Measurements from ENCODE around the gene CTNND2. TPM values are rescaled to one million over a fixed set of nuclear protein-coding genes. Genes with fewer than 3 reads are reported as not detected.

CTNND2 gene
- total RNA-seq, 4 donors from 2014 or later: 0.22 to 2.8 (median 0.39) TPM

DNA sequence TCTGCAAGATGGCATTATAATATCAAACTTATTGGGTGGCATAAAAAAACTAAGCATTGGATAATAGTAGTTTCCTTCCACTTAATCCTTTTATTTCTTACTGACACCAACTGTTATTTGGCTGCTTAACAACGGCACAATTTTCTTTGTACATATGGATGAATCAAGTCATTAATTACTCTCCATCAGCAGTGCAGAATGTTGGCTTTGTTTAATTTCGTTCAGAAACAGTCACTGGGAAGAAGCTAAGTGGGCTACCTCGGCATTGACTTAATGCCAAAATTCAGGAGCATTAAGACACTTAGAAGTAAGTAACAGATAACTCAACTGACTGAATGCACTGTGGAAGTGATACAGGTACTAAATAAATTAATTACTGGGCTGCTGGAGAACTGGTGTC is 460.4 kb downstream of the CTNND2 start:
- Histone ChIP-seq H3K27ac (no peak overlapping the region), H3K4me3 (replicated peaks in 1 of 3) (no peak overlapping the region), H3K36me3 (no peaks in the 10 kb centered on the region), H3K4me1 (no peaks in the 10 kb centered on the region), H3K27me3 (no peaks in the 10 kb centered on the region), H3K9me3 (no peaks in the 10 kb centered on the region)
- intact Hi-C loops (cut with DNase I): no loop called here
- 60 to 67% methylated on average over 3 of the region's 3 CpGs for WGBS, 2 donors
- no peak for TF ChIP-seq POLR2A (IDR thresholded peaks at IDR 0.05)
- DNase-seq: no peak

DNA sequence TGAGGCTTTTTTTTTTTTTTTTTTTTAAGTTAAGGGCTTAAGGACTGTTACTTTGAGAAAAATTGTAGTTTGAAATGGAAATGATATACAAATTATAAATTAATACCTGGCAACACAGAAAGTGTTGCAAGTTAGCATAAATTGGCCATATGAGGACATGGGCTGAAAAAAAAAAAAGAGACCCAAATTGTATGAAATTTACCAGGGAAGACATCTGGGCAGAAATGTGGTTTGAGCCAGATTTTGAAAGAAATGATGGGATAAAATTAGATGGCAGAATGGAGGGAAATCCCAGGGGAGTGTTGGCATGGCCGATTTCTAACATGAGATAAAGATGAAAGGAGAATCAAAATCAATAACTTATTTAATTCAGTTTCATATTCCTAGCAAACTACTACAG is 472.1 kb downstream of the CTNND2 start:
- TF ChIP-seq, protein P1, sequence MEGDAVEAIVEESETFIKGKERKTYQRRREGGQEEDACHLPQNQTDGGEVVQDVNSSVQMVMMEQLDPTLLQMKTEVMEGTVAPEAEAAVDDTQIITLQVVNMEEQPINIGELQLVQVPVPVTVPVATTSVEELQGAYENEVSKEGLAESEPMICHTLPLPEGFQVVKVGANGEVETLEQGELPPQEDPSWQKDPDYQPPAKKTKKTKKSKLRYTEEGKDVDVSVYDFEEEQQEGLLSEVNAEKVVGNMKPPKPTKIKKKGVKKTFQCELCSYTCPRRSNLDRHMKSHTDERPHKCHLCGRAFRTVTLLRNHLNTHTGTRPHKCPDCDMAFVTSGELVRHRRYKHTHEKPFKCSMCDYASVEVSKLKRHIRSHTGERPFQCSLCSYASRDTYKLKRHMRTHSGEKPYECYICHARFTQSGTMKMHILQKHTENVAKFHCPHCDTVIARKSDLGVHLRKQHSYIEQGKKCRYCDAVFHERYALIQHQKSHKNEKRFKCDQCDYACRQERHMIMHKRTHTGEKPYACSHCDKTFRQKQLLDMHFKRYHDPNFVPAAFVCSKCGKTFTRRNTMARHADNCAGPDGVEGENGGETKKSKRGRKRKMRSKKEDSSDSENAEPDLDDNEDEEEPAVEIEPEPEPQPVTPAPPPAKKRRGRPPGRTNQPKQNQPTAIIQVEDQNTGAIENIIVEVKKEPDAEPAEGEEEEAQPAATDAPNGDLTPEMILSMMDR (IDR thresholded peaks at IDR 0.05): no peak
- TF ChIP-seq POLR2A (IDR thresholded peaks at IDR 0.05): no peak
- intact Hi-C loops (cut with DNase I): no loop called here
- 70 to 81% methylated on average over 1 of the region's 1 CpG for WGBS, 2 donors

DNA sequence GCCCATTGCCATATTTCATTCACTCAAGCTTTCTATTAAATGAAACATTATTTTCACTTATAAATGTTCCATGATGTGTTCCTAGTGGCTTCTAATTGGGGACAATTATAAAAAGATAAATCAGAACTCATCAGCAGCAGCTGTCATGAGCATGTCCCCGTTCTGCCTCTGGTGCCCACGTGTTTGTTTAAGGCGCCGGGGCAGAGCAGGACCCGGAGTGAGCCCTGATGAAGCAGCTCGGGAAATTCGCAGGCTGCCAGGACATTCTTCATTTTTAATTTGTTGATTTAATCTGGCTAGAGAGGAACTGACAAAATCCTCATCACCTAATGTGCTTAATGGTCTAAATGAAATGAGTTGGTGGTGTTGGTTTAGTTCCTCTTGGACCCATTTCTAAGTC is 475.0 kb downstream of the CTNND2 start:
- Histone ChIP-seq H3K36me3 (no peaks in the 10 kb centered on the region), H3K9me3 (no peaks in the 10 kb centered on the region), H3K4me1 (no peaks in the 10 kb centered on the region), H3K27me3 (no peaks in the 10 kb centered on the region), H3K4me3 (replicated peaks in 1 of 3) (no peak overlapping the region), H3K27ac (no peak overlapping the region)
- intact Hi-C loops (cut with DNase I): no loop called here
- 66 to 77% methylated on average over 7 of the region's 7 CpGs for WGBS, 2 donors
- TF ChIP-seq, protein P1 (IDR thresholded peaks at IDR 0.05): no peak
- TF ChIP-seq POLR2A (IDR thresholded peaks at IDR 0.05): no peak
- DNase-seq: no peak

More for the DNA sequence above, 472.1 kb downstream of the CTNND2 start:
- Histone ChIP-seq H3K27ac (no peak overlapping the region), H3K9me3 (no peaks in the 10 kb centered on the region), H3K36me3 (no peaks in the 10 kb centered on the region), H3K4me3 (replicated peaks in 1 of 3) (no peak overlapping the region), H3K27me3 (no peaks in the 10 kb centered on the region), H3K4me1 (no peaks in the 10 kb centered on the region)
- no peak for DNase-seq

DNA sequence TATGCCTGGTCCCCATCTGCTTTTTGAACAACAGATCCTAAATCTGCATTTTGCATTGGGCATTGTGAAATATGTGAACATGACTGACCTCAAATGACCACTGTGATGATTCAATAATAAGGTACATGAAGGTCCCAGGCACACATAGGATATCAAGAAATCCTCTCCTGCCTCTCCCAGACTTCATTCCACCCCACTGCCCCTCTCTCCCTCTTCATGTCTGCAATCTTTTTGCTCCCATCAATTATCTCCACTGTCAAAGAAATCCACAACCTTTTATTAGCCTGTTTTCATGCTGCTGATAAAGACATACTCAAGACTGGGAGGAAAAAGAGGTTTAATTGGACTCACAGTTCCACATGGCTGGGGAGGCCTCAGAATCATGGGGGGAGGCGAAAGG is 476.7 kb downstream of the CTNND2 start:
- 76 to 94% methylated on average over 1 of the region's 1 CpG for WGBS, 2 donors
- Histone ChIP-seq H3K27ac (no peak overlapping the region), H3K4me3 (replicated peaks in 1 of 3) (no peak overlapping the region), H3K4me1 (no peaks in the 10 kb centered on the region), H3K9me3 (no peaks in the 10 kb centered on the region), H3K36me3 (no peaks in the 10 kb centered on the region), H3K27me3 (no peaks in the 10 kb centered on the region)
- no peak for TF ChIP-seq POLR2A (IDR thresholded peaks at IDR 0.05)
- TF ChIP-seq, protein P1 (IDR thresholded peaks at IDR 0.05): no peak
- no peak for DNase-seq
- intact Hi-C loops (cut with DNase I): no loop called here

DNA sequence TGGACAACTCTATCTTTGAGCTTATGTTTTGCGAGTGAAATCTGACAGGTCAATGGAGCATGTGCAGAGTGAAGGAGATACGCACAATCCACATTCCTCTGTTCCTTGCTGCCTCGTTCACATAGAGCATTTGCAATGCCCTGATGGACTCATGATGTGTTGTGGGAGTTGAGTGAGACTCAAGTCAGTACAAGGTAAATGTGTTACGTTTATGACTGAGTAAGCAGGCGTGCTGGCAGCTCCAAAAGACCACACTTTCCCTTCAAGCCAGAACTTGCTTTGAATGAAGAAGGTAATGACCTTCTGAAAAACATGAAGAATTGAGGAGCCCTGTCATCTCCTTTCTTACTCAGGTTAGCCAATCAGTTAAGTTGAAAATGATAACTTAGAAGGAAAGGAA is 477.8 kb downstream of the CTNND2 start:
- 83 to 92% methylated on average over 5 of the region's 5 CpGs for WGBS, 2 donors
- intact Hi-C loops (cut with DNase I): no loop called here
- no peaks in the 10 kb centered on the region for H3K36me3 ChIP-seq
- no peaks in the 10 kb centered on the region for H3K9me3 ChIP-seq
- H3K27me3 ChIP-seq: no peaks in the 10 kb centered on the region
- TF ChIP-seq POLR2A (IDR thresholded peaks at IDR 0.05): no peak
- TF ChIP-seq, protein P1 (IDR thresholded peaks at IDR 0.05): no peak
- H3K27ac ChIP-seq: no peak overlapping the region
- H3K4me1 ChIP-seq: no peaks in the 10 kb centered on the region
- DNase-seq: no peak
- no peak overlapping the region for H3K4me3 ChIP-seq (replicated peaks in 1 of 3)

DNA sequence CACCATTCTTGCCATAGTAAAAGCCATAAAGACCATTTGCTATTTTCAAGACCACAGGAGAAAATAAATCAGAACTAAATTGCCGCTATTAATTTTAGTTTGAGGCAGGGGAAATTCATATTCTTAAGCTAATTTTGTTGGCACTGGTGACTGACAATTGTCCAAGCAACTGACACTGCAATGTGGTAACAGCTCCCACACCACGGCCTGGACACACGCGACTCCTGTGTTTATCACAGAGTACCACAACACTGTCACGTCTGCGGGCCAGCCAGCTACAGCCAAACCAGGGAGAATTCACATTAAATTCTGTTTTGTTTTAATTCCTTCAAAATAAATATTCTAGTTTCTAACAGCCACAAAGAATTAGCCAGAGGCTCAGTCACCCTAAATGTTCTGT is 481.9 kb downstream of the CTNND2 start:
- H3K36me3 ChIP-seq: no peaks in the 10 kb centered on the region
- intact Hi-C loops (cut with DNase I): no loop called here
- WGBS, 2 donors: 85 to 92% methylated on average over 6 of the region's 6 CpGs
- no peak overlapping the region for H3K27ac ChIP-seq
- H3K27me3 ChIP-seq: no peaks in the 10 kb centered on the region
- no peak overlapping the region for H3K4me3 ChIP-seq (replicated peaks in 1 of 3)
- H3K4me1 ChIP-seq: no peaks in the 10 kb centered on the region
- no peaks in the 10 kb centered on the region for H3K9me3 ChIP-seq
- TF ChIP-seq POLR2A (IDR thresholded peaks at IDR 0.05): no peak
- TF ChIP-seq, protein P1 (IDR thresholded peaks at IDR 0.05): no peak
- no peak for DNase-seq

Measured in thyroid gland (tissue), 4 donors.